ENCODE results near the gene MRPL18.

Gene MRPL18

DNA sequence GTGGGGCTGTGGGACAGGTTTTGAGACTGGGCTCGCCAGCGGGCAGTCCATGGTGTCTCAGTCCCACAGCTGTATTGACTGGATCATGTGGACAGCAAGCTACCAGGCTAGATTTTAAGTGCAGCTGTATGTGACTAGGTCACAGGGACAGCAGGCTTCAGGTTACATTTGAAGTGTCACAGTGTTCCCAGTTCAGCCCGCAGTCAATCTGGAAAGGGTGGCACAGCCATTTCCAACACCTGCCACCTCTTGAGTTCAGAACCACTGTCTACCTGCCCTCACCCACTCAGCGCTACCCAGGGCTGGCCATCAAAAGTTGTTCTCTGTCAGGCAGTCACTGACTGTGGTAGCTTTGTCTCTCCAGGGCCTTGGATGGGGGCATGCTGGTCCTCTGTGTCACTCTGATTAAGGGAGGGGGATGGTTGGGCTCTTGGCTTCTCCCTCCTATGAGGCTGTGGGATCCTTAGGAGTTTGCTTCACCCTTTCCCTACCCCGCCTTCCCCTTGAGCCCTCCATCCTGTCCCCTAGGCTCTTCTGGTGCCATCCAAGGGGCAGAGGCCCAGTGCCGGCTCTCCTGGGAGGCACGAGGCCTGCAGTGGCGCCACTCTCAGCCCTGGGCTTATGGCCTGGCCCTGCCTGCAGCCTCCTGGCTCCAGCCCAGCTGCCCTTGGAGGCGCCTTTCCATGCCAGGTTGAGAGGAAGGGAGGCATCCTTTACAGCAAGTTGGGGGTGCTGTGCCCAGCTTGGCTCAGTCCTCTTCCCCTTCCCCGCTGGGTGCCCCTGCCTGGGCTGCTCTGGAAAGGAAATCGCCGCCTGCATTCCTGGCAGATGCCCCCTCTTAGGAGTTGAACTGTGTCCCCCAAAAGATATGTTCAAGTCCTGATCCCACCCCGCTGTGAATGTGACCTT lies 54.7 kb downstream of the MRPL18 start:
- H3K27ac ChIP-seq: no peak overlapping the region
- TF ChIP-seq, protein P1, sequence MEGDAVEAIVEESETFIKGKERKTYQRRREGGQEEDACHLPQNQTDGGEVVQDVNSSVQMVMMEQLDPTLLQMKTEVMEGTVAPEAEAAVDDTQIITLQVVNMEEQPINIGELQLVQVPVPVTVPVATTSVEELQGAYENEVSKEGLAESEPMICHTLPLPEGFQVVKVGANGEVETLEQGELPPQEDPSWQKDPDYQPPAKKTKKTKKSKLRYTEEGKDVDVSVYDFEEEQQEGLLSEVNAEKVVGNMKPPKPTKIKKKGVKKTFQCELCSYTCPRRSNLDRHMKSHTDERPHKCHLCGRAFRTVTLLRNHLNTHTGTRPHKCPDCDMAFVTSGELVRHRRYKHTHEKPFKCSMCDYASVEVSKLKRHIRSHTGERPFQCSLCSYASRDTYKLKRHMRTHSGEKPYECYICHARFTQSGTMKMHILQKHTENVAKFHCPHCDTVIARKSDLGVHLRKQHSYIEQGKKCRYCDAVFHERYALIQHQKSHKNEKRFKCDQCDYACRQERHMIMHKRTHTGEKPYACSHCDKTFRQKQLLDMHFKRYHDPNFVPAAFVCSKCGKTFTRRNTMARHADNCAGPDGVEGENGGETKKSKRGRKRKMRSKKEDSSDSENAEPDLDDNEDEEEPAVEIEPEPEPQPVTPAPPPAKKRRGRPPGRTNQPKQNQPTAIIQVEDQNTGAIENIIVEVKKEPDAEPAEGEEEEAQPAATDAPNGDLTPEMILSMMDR (IDR thresholded peaks at IDR 0.05): no peak
- no peak for DNase-seq (ENCODE audit: low spot score)

More for the DNA sequence above, 54.7 kb downstream of the MRPL18 start:
- no peak overlapping the region for H3K4me3 ChIP-seq

Data from coronary artery (tissue), 2 donors.